Transverse colon (tissue), 3 donors: ENCODE data around the gene GC.

Source experiments
- POLR2A ChIP-seq: fragments of 450-650 bp; IDR thresholded peaks from one replicate; pipeline ENCODE4 v1.6.1; 2016; ENCODE audit warnings: antibody characterized with exemption, mild to moderate bottlenecking, moderate library complexity
- POLR2AphosphoS5 ChIP-seq, 3 donors: sonication (generic); formaldehyde crosslinking; IDR thresholded peaks; one replicate each; pipeline ENCODE4 v1.6.1; 2016; ENCODE audit warnings: antibody characterized with exemption in 3 of 3

DNA sequence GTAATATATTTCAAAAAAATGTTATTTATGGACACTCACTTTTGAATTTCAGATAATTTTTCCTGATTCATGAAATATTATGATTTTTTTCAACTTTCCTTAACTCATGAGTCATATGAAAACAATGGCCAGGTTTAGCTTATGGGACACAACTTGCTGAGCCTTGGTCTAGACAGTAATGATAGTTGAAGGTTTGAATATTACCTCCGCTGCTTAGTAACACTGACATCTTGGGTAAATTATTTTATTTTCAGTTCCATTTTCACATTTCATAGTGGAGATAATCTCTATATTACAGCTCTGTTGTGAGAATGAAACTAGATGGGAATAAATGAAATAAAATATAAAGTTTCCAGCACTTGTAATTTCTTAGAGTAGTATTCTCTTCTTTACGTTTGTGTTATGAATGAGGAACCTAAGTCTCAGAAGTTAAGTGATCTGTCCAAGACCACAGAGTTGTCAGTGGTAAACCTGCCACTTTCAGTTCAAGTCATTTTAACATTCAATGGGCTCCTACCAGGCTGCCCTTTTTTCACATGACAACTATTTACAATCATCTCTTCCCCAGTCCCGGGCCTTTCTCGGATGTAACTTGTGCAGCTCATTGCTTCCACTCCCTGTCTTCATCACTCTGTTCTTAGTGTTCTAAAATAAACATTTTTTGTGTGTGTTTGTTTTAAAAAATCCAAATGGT is 46.8 kb upstream of the GC start:
- no peak for TF ChIP-seq POLR2A
- no peak for TF ChIP-seq POLR2AphosphoS5 (IDR thresholded peaks at IDR 0.05)
